K562 (cell line): ENCODE data around the gene GPR107. TPM values are rescaled to one million over a fixed set of nuclear protein-coding genes. Genes with fewer than 3 reads are reported as not detected.

ENCODE experiments used
- CBX3 ChIP-seq, 2 experiments: IDR thresholded peaks; 1 replicate in 1 of 2; 2 replicates in 1 of 2; pipeline ENCODE4 v1.6.1; 2012; ENCODE audit warnings: inconsistent platforms in 2 of 2, low read length in 2 of 2, borderline replicate concordance in 1 of 2, control low read depth in 1 of 2
- E2F8 ChIP-seq: fragments of 450-650 bp; IDR thresholded peaks from 2 replicates; pipeline ENCODE4 v1.7.1; 2018; ENCODE audit warnings: mild to moderate bottlenecking, low read depth; ENCODE audit not compliant: partially characterized antibody
- L3MBTL2 ChIP-seq: fragments of 450-650 bp; IDR thresholded peaks from 2 replicates; pipeline ENCODE4 v1.6.1; 2016; ENCODE audit warnings: mild to moderate bottlenecking, moderate library complexity
- MTA1 ChIP-seq: fragments of 450-650 bp; IDR thresholded peaks from 2 replicates; pipeline ENCODE4 v1.6.1; 2017; ENCODE audit warnings: borderline replicate concordance
- PBX2 ChIP-seq, 2 experiments: IDR thresholded peaks in 1 of 2; conservative IDR thresholded peaks in 1 of 2; 2 replicates each; pipeline ENCODE4 v1.6.1; 2016; ENCODE audit warnings: low read depth in 2 of 2, mild to moderate bottlenecking in 1 of 2, missing compliant biosample characterization in 1 of 2, missing genetic modification characterization in 1 of 2, moderate library complexity in 1 of 2
- PHF20 ChIP-seq: fragments of 450-650 bp; IDR thresholded peaks from 2 replicates; pipeline ENCODE4 v1.6.1; 2018; ENCODE audit not compliant: partially characterized antibody
- PKNOX1 ChIP-seq: fragments of 450-650 bp; IDR thresholded peaks from 2 replicates; pipeline ENCODE4 v1.6.1; 2016
- TGIF2 ChIP-seq: sonication (generic); formaldehyde crosslinking; IDR thresholded peaks from 2 replicates; pipeline ENCODE4 v1.8.1; 2022; ENCODE audit warnings: mild to moderate bottlenecking, missing genetic modification reagents, moderate library complexity
- ZBTB8A ChIP-seq: fragments of 450-650 bp; IDR thresholded peaks from 2 replicates; pipeline ENCODE4 v1.6.1; 2018; ENCODE audit warnings: mild to moderate bottlenecking, moderate library complexity; ENCODE audit not compliant: partially characterized antibody
- ZNF318 ChIP-seq, 2 experiments: fragments of 450-650 bp; IDR thresholded peaks; 2 replicates each; pipeline ENCODE4 v1.6.1; 2016; ENCODE audit warnings: mild to moderate bottlenecking in 2 of 2, borderline replicate concordance in 1 of 2, low read depth in 1 of 2, moderate library complexity in 1 of 2
- ZNF324 ChIP-seq: fragments of 250-450 bp; sonication (Bioruptor Pico); IDR thresholded peaks from 2 replicates; pipeline ENCODE4 v1.4.0; 2020; ENCODE audit warnings: mild to moderate bottlenecking
- polyA plus RNA-seq, 8 experiments: library from polyadenylated mRNA; depleted of rRNA in 4 of 8; stranded (reverse) in 5 of 8; unstranded in 3 of 8; fragments of >200 nt; fragmentation: Nextera tagmentation in 2 of 8; fragmentation: Illumina TruSeq in 1 of 8; extraction: Ambion mirVana in 2 of 8; extraction: Trizol in 1 of 8; gene quantifications; 2 replicates each; pipeline versions ENCODE4 v1.2.1 to v1.2.3, GENCODE V29; 2011 to 2014; ENCODE audit warnings: inconsistent platforms in 1 of 8, missing spikeins in 1 of 8
- total RNA-seq, 7 experiments: library from RNA; depleted of rRNA in 6 of 7; stranded (reverse); fragments of >200 nt in 6 of 7; fragmentation: Illumina TruSeq in 2 of 7; extraction: Trizol in 2 of 7; gene quantifications; 2 replicates each; pipeline versions ENCODE4 v1.2.1 to v1.2.3, GENCODE V29; 2011 to 2021; ENCODE audit warnings: low replicate concordance in 1 of 7

Gene GPR107
- total and polyA plus RNA-seq, 9 of the 15 experiments (the other 6 are each of a cell fraction or from before 2014, with no cell fraction given) = 3.2 to 34.6 (median 14.4) TPM

- TF ChIP-seq TGIF2 (no peak), PBX2 (CRISPR knock-in tag; IDR thresholded peaks at IDR 0.05; ENCODE audit: low read depth) (no peak), PBX2 (tag; conservative IDR thresholded peaks at IDR 0.05; ENCODE audit: low read depth) (peak; percentile 44; the same call in 1 of the 2 replicates), ZNF318 (IDR thresholded peaks at IDR 0.05; ENCODE audit: borderline replicate concordance in 1 of 2, low read depth in 1 of 2) (no peak), MTA1 (no peak), PHF20 (no peak), CBX3 (IDR thresholded peaks at IDR 0.05; ENCODE audit: borderline replicate concordance in 1 of 2, low read length in 2 of 2) (peak in 1 of 2 experiments; percentile 41; a peak in 1 of 3 replicates), L3MBTL2 (no peak), E2F8 (no peak), ZBTB8A (no peak), PKNOX1 (peak; percentile 97), ZNF324 (no peak)
Observed at GRCh38 chr9:130149654-130150286, 96.1 kb downstream of the GPR107 start (continued).
